Naive thymus-derived CD4-positive, alpha-beta T cell (primary cell): ENCODE measurements around the gene TP53I11. TPM values are rescaled to one million over a fixed set of nuclear protein-coding genes. Genes with fewer than 3 reads are reported as not detected.

Experiments used
- ATAC-seq: fragments of 150-1000 bp; cut with Tn5 transposase; 2 replicates; pipeline ENCODE4 v1.10.0; 2021; ENCODE audit warnings: mild to moderate bottlenecking, moderate library complexity
- CTCF ChIA-PET: fragments of 350-600 bp; sonication (Branson Sonifier 250); formaldehyde crosslinking; loops from one replicate; lab custom pipeline; 2021; ENCODE audit warnings: antibody characterized with exemption; lab: Charles Lee
- POLR2A ChIA-PET: fragments of 350-600 bp; sonication (Branson Sonifier 250); formaldehyde crosslinking; loops from one replicate; lab custom pipeline; 2021; ENCODE audit warnings: antibody characterized with exemption, inconsistent platforms; lab: Charles Lee
- DNase-seq, 9 donors: peaks; one replicate each; pipeline versions ENCODE4 v3.0.0 to v3.0.0-alpha.2; 2020 to 2022; ENCODE audit warnings: mixed read lengths in 1 of 9
- H3K27ac ChIP-seq: one replicate; pipeline ENCODE4 v1.7.0; 2013; ENCODE audit warnings: mild to moderate bottlenecking, low read depth, low read length, moderate library complexity
- H3K27me3 ChIP-seq, 2 donors: one replicate each; pipeline ENCODE4 v1.7.0; 2013; ENCODE audit warnings: low read length in 2 of 2, mild to moderate bottlenecking in 2 of 2, moderate library complexity in 2 of 2; ENCODE audit not compliant: control insufficient read depth in 2 of 2, insufficient read depth in 2 of 2
- H3K36me3 ChIP-seq, 3 experiments: 1 replicate in 2 of 3; 2 replicates in 1 of 3; pipeline ENCODE4 v1.7.0; 2013; ENCODE audit warnings: low read length in 3 of 3, mild to moderate bottlenecking in 3 of 3, moderate library complexity in 1 of 3; ENCODE audit not compliant: insufficient read depth in 3 of 3, control insufficient read depth in 2 of 3
- H3K4me1 ChIP-seq, 2 donors: one replicate each; pipeline ENCODE4 v1.7.0; 2013; ENCODE audit warnings: low read length in 2 of 2, mild to moderate bottlenecking in 2 of 2, moderate library complexity in 1 of 2; ENCODE audit not compliant: control insufficient read depth in 2 of 2, insufficient read depth in 2 of 2
- H3K4me3 ChIP-seq: 2 replicates; pipeline ENCODE4 v1.7.0; 2013; ENCODE audit warnings: mild to moderate bottlenecking, low read length
- H3K9me3 ChIP-seq, 3 experiments: 1 replicate in 2 of 3; 2 replicates in 1 of 3; pipeline ENCODE4 v1.7.0; 2013; ENCODE audit warnings: low read length in 3 of 3; ENCODE audit not compliant: control insufficient read depth in 2 of 3
- H3K27ac Mint-ChIP-seq, 9 donors: one replicate each; pipeline ENCODE4 v1.8.0; 2020 to 2022; ENCODE audit warnings: mixed read lengths in 9 of 9, mild to moderate bottlenecking in 8 of 9, moderate library complexity in 5 of 9, inconsistent platforms in 2 of 9
- H3K27me3 Mint-ChIP-seq, 5 donors: one replicate each; pipeline ENCODE4 v1.8.0; 2021 to 2022; ENCODE audit warnings: mixed read lengths in 5 of 5, mild to moderate bottlenecking in 1 of 5
- H3K36me3 Mint-ChIP-seq, 5 donors: one replicate each; pipeline ENCODE4 v1.8.0; 2020 to 2022; ENCODE audit warnings: mixed read lengths in 5 of 5, mild to moderate bottlenecking in 3 of 5, inconsistent platforms in 1 of 5
- H3K4me1 Mint-ChIP-seq, 7 donors: one replicate each; pipeline ENCODE4 v1.8.0; 2020 to 2022; ENCODE audit warnings: mixed read lengths in 7 of 7, mild to moderate bottlenecking in 3 of 7, inconsistent platforms in 1 of 7
- H3K4me3 Mint-ChIP-seq, 10 donors: one replicate each; pipeline ENCODE4 v1.8.0; 2020 to 2022; ENCODE audit warnings: mild to moderate bottlenecking in 10 of 10, mixed read lengths in 10 of 10, moderate library complexity in 6 of 10, inconsistent platforms in 2 of 10
- H3K9me3 Mint-ChIP-seq, 11 donors: one replicate each; pipeline ENCODE4 v1.8.0; 2020 to 2022; ENCODE audit warnings: mixed read lengths in 11 of 11, mild to moderate bottlenecking in 4 of 11, inconsistent platforms in 1 of 11, moderate library complexity in 1 of 11
- intact Hi-C, 2 donors: fragments of 100-400 bp; cut with micrococcal nuclease; formaldehyde crosslinking; loops; one replicate each; pipeline ENCODE4 v1.15.1; 2023
- polyA plus RNA-seq, 2 donors: library from polyadenylated mRNA; unstranded; fragments of 300-500 nt; fragmentation: Illumina TruSeq; gene quantifications; one replicate each; pipeline ENCODE4 v1.2.3, GENCODE V29; 2021
- total RNA-seq, 6 experiments: library from RNA in 5 of 6; stranded (reverse) in 5 of 6; gene quantifications; 1 replicate in 5 of 6; 2 replicates in 1 of 6; pipeline ENCODE4 v1.2.3 and lab custom pipeline; 2021 to 2026

TP53I11 gene
- total and polyA plus RNA-seq, 7 experiments from 2014 or later, result 0.35 to 7.6 (median 1.2) TPM

DNA sequence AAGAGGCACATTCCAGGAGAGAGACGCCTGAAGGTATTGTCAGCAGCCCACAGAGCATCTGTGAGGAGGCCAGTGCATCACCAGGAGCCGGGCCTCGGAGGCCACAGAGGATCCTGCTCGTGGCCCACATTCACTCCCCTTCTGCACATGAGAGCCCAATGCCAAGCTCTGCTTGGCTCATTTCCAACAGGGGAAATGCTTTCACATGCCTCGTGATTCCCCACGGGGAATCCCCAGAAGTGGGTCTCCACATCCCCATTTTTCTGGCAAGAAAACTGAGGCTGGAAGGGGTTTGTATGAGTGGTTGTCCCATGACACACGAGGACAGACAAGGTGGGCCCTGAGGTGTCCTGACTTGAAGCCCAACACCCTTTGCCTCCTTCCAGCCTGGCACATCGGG, 34.4 kb downstream of the TP53I11 start:
- ATAC-seq, result peak; percentile 6
- intact Hi-C loops, result no loop called here
- Histone ChIP-seq H3K4me1 (no peaks in the 10 kb centered on the region), H3K9me3 (no peaks in the 10 kb centered on the region), H3K36me3 (peaks cover 0 to 55% (median 0%) of the 10 kb centered on the region in 3 experiments), H3K27ac (no peak overlapping the region), H3K4me3 (no peak overlapping the region), H3K27me3 (no peaks in the 10 kb centered on the region)
- Mint-ChIP-seq H3K9me3 (peaks cover 0 to 1% (median 0%) of the 10 kb centered on the region in 11 donors), H3K36me3 (peaks cover 0 to 26% (median 7%) of the 10 kb centered on the region in 5 donors), H3K4me3 (no peak overlapping the region), H3K4me1 (peaks cover 0 to 1% (median under 1%) of the 10 kb centered on the region in 7 donors), H3K27ac (no peak overlapping the region), H3K27me3 (no peaks in the 10 kb centered on the region)
- POLR2A ChIA-PET, result no interaction called here
- DNase-seq, result no peak
- CTCF ChIA-PET, result no interaction called here

DNA sequence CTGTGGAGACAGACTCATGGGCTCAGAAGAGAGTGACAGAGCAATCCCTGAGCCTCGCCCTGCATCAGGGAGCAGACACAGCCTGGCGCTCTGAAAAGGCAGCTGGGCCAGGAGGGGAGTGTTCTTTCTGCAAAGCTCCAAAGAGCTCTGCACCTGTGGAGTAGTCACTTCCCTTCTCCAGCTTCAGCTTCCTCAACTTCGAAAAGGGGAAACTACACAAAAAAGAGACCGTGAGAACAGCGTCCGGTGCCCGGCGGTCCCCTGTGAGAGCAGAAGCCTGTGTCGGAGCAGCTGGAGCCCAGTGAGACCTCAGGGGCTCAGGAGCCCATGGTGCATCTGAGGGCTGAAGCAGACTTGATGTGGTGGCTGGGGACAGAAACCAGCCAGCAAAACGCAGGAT, 35.1 kb downstream of the TP53I11 start:
- Histone ChIP-seq H3K27me3 (no peaks in the 10 kb centered on the region), H3K9me3 (no peaks in the 10 kb centered on the region), H3K4me1 (no peaks in the 10 kb centered on the region), H3K4me3 (no peak overlapping the region), H3K36me3 (peaks cover 0 to 53% (median 0%) of the 10 kb centered on the region in 3 experiments), H3K27ac (no peak overlapping the region)
- ChIA-PET POLR2A (no interaction called here), CTCF (no interaction called here)
- Mint-ChIP-seq H3K36me3 (peaks cover 0 to 24% (median 7%) of the 10 kb centered on the region in 5 donors), H3K9me3 (peaks cover 0 to 1% (median 0%) of the 10 kb centered on the region in 11 donors), H3K4me3 (no peak overlapping the region), H3K27me3 (no peaks in the 10 kb centered on the region), H3K27ac (peak overlapping the region in 1 of 9 donors; percentile 10), H3K4me1 (peaks cover 3 to 8% (median 6%) of the 10 kb centered on the region in 7 donors)
- intact Hi-C loops, result no loop called here
- no peak for DNase-seq
- ATAC-seq, result peak; percentile 36

DNA sequence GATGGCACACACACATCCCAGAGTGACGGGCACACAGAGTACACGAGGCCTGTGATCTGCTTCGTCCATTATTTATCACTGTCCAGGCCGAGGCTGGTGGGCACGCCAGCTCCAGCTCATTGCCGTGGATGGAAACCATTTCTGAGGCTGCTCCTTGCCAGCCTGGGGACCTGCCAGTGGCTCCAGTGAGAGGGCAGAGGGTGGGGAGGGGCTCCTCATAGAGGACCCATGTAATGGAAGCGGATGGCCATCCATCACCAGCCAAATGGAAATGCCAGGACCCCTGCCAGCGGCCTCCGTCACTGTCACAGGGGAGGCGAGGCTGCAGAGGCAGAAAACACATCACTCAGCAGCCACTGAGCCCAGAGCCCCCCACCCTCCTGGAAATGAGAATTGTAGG, 35.7 kb downstream of the TP53I11 start:
- H3K36me3 Mint-ChIP-seq, result peaks cover 0 to 22% (median 5%) of the 10 kb centered on the region in 5 donors
- CTCF ChIA-PET, result interaction anchor here (0.5 to 0.7 kb wide), 2 partner anchors 12 to 147 kb away, joined by 3 to 4 read pairs; no protein-coding TSS in a partner anchor

DNA sequence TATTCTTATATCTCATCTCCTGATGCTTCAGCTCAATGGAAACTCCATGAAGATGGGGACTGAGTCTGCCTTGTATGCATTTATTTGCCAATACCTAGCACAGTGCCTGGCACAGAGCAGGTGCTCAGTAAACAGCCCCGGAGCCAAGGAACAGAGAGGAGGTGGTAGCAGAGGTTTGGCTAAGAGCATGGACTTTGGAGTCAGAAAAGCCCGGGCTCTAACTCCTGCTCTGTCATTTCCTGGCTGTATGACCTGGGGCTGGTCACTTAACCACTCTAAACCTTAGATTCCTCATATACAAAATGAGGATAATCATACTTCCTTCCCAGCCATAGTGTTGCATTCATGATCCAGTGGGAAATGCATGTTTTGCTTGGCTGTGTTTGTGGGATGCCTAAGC, 36.6 kb downstream of the TP53I11 start:
- H3K4me3 Mint-ChIP-seq, result no peak overlapping the region
- H3K36me3 Mint-ChIP-seq, result peaks cover 0 to 18% (median 1%) of the 10 kb centered on the region in 5 donors
- H3K9me3 Mint-ChIP-seq, result peaks cover 0 to 1% (median 0%) of the 10 kb centered on the region in 11 donors
- H3K4me1 ChIP-seq, result no peaks in the 10 kb centered on the region
- CTCF ChIA-PET, result interaction anchor here (0.7 to 1.1 kb wide), 2 partner anchors 13 kb away, joined by 3 read pairs; no protein-coding TSS in a partner anchor
- no peaks in the 10 kb centered on the region for H3K27me3 Mint-ChIP-seq
- intact Hi-C loops, result loop anchor here in 1 of 2 donors (5.0 kb wide), 1 partner anchor 627 kb away; no protein-coding TSS in a partner anchor
- POLR2A ChIA-PET, result no interaction called here
- peaks cover 4 to 9% (median 6%) of the 10 kb centered on the region in 7 donors for H3K4me1 Mint-ChIP-seq
- DNase-seq (no peak), ATAC-seq (no peak)
- peaks cover 0 to 45% (median 0%) of the 10 kb centered on the region in 3 experiments for H3K36me3 ChIP-seq
- no peaks in the 10 kb centered on the region for H3K9me3 ChIP-seq
- H3K27me3 ChIP-seq, result no peaks in the 10 kb centered on the region
- H3K27ac Mint-ChIP-seq, result no peak overlapping the region
- H3K27ac ChIP-seq, result no peak overlapping the region
- no peak overlapping the region for H3K4me3 ChIP-seq

More for the DNA sequence above, 35.7 kb downstream of the TP53I11 start:
- peaks cover 0 to 1% (median 0%) of the 10 kb centered on the region in 11 donors for H3K9me3 Mint-ChIP-seq
- H3K4me1 ChIP-seq, result no peaks in the 10 kb centered on the region
- no peaks in the 10 kb centered on the region for H3K27me3 ChIP-seq
- DNase-seq, result no peak
- peaks cover 3 to 9% (median 6%) of the 10 kb centered on the region in 7 donors for H3K4me1 Mint-ChIP-seq
- intact Hi-C loops, result no loop called here
- no peaks in the 10 kb centered on the region for H3K27me3 Mint-ChIP-seq
- H3K9me3 ChIP-seq, result no peaks in the 10 kb centered on the region
- no peak overlapping the region for H3K4me3 Mint-ChIP-seq
- H3K27ac Mint-ChIP-seq, result no peak overlapping the region
- no peak overlapping the region for H3K27ac ChIP-seq
- POLR2A ChIA-PET, result no interaction called here
- H3K4me3 ChIP-seq, result no peak overlapping the region
- no peak for ATAC-seq
- peaks cover 0 to 53% (median 0%) of the 10 kb centered on the region in 3 experiments for H3K36me3 ChIP-seq

DNA sequence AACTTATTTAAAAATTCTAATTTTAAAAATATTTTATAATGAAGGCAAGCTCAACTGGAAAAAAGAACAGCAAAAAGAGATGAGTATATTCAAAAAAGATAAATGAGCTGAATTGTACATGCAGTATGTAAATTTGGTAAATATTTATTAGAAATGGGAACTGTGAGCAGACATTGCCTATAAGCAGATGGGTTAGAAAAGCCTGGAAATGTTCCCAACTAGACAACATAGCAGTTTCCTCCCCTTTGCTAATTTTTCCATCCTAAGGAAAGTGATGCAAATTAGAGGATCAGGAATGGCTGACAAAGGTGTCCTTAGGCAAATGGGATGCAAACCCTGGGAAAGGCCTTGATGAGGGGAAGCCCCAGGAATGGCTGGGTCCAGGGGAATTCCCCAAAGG, 37.2 kb downstream of the TP53I11 start:
- CTCF ChIA-PET, result interaction anchor here (1.1 kb wide), 1 partner anchor 14 kb away, joined by 3 read pairs; no protein-coding TSS in a partner anchor
- peaks cover 0 to 1% (median 0%) of the 10 kb centered on the region in 11 donors for H3K9me3 Mint-ChIP-seq
- POLR2A ChIA-PET, result no interaction called here

DNA sequence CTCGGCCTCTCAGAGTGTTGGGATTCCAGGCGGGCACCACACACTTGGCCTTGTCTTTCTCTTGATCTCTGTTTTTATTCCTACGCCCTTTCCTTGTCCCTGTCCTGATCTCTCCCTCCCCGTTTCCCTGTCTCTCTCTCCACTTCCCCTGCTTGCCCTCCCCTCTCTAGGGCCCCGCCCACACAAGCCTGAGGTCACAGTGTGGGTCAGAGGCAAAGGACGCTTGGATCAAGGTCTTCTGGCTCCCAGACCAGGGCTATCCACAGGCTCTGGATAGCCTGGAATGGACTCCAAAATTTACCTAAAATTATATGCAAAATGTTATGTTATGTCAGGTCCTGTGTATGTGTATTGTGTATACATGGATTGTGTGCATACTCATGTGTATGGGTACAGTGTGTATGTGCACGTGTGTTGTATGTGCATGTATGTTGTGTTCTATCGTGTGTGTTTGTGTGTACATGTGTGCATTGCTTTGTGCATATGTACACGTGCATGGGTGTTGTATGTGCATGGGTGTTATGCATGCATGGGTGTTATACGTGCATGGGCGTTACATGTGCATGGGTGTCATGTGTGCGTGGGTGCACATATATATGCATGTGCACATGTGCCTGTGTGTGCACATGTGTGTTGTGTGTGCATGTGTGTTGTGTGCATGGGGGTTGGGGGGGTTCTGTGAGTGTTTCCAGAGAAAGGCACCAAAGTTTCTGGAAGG, 38.3 kb downstream of the TP53I11 start:
- peaks cover 0 to 19% (median 0%) of the 10 kb centered on the region in 5 donors for H3K36me3 Mint-ChIP-seq
- ChIA-PET CTCF (interaction anchor here (0.6 to 2.6 kb wide), 6 partner anchors 10 to 389 kb away, joined by 4 to 19 read pairs (median 11); no protein-coding TSS in a partner anchor), POLR2A (no interaction called here)
- H3K27ac ChIP-seq, result no peak overlapping the region
- H3K36me3 ChIP-seq, result peaks cover 0 to 32% (median 0%) of the 10 kb centered on the region in 3 experiments
- H3K4me1 ChIP-seq, result no peaks in the 10 kb centered on the region
- no peaks in the 10 kb centered on the region for H3K27me3 ChIP-seq
- DNase-seq (no peak), ATAC-seq (no peak)
- peaks cover 4 to 9% (median 6%) of the 10 kb centered on the region in 7 donors for H3K4me1 Mint-ChIP-seq
- H3K27ac Mint-ChIP-seq, result no peak overlapping the region
- no peak overlapping the region for H3K4me3 Mint-ChIP-seq
- intact Hi-C loops, result loop anchor here in 1 of 2 donors (5.0 kb wide), 1 partner anchor 625 kb away; no protein-coding TSS in a partner anchor
- no peaks in the 10 kb centered on the region for H3K9me3 ChIP-seq
- peaks cover 0 to 1% (median 0%) of the 10 kb centered on the region in 11 donors for H3K9me3 Mint-ChIP-seq
- no peaks in the 10 kb centered on the region for H3K27me3 Mint-ChIP-seq
- no peak overlapping the region for H3K4me3 ChIP-seq

More for the DNA sequence above, 37.2 kb downstream of the TP53I11 start:
- Histone ChIP-seq H3K4me3 (no peak overlapping the region), H3K27ac (no peak overlapping the region), H3K36me3 (peaks cover 0 to 40% (median 0%) of the 10 kb centered on the region in 3 experiments), H3K27me3 (no peaks in the 10 kb centered on the region), H3K9me3 (no peaks in the 10 kb centered on the region), H3K4me1 (no peaks in the 10 kb centered on the region)
- Mint-ChIP-seq H3K4me3 (no peak overlapping the region), H3K27me3 (no peaks in the 10 kb centered on the region), H3K36me3 (peaks cover 0 to 18% (median 0%) of the 10 kb centered on the region in 5 donors), H3K27ac (no peak overlapping the region), H3K4me1 (peaks cover 4 to 9% (median 6%) of the 10 kb centered on the region in 7 donors)
- ATAC-seq (no peak), DNase-seq (no peak)
- intact Hi-C loops, result loop anchor here in 1 of 2 donors (5.0 kb wide), 1 partner anchor 626 kb away; no protein-coding TSS in a partner anchor
